Transverse colon (tissue), 4 donors: ENCODE results near the gene ZNF283. TPM values are rescaled to one million over a fixed set of nuclear protein-coding genes. Genes with fewer than 3 reads are reported as not detected.
"Not testable (repeated sequence)": the region's sequence is repeated elsewhere in the genome, so short reads cannot be mapped to it uniquely, and the experiment has no call there.

Source experiments
- DNase-seq: peaks from one replicate; pipeline ENCODE4 v3.0.0-alpha.2; 2019
- H3K27ac ChIP-seq, 4 donors: fragments of 200-600 bp; sonication (generic); 2 replicates each; pipeline ENCODE4 v1.5.1; 2016 to 2018; ENCODE audit warnings: inconsistent platforms in 4 of 4
- H3K27me3 ChIP-seq: fragments of 200-600 bp; sonication (generic); 2 replicates; pipeline ENCODE4 v1.5.1; 2017; ENCODE audit warnings: inconsistent platforms
- H3K36me3 ChIP-seq, 4 donors: fragments of 200-600 bp; sonication (generic); 2 replicates each; pipeline ENCODE4 v1.5.1; 2017 to 2019; ENCODE audit warnings: inconsistent platforms in 4 of 4
- H3K4me1 ChIP-seq, 4 donors: fragments of 200-600 bp; sonication (generic); 2 replicates each; pipeline ENCODE4 v1.5.1; 2017 to 2020; ENCODE audit warnings: inconsistent platforms in 4 of 4
- H3K4me3 ChIP-seq, 4 donors: fragments of 200-600 bp; sonication (generic); 1 replicate in 1 of 4; 2 replicates in 3 of 4; pipeline versions ENCODE4 v1.5.1 to v1.6.1; 2017 to 2019; ENCODE audit warnings: inconsistent platforms in 4 of 4
- H3K9me3 ChIP-seq, 2 donors: fragments of 200-600 bp; sonication (generic); 2 replicates each; pipeline ENCODE4 v1.5.1; 2017 to 2019; ENCODE audit warnings: inconsistent platforms in 2 of 2
- EP300 ChIP-seq: sonication (generic); formaldehyde crosslinking; IDR thresholded peaks from one replicate; pipeline ENCODE4 v1.6.1; 2017; ENCODE audit warnings: antibody characterized with exemption, low read depth
- POLR2A ChIP-seq: fragments of 450-650 bp; IDR thresholded peaks from one replicate; pipeline ENCODE4 v1.6.1; 2016; ENCODE audit warnings: antibody characterized with exemption, mild to moderate bottlenecking, moderate library complexity
- POLR2AphosphoS5 ChIP-seq, 3 donors: sonication (generic); formaldehyde crosslinking; IDR thresholded peaks; one replicate each; pipeline ENCODE4 v1.6.1; 2016; ENCODE audit warnings: antibody characterized with exemption in 3 of 3
- WGBS, 2 donors: methylation state at CpG; one replicate each; pipeline ENCODE4 v1.1.5; 2018; ENCODE audit warnings: low coverage in 1 of 2; 5-methylcytosine and 5-hydroxymethylcytosine counted together
- in situ Hi-C, 4 donors: fragments of 200-750 bp; cut with MboI; loops; one replicate each; pipeline versions ENCODE4 v1.15.0 to v1.15.1; 2017; ENCODE audit warnings: low sequenced_read_pairs in 3 of 4, low pct_ligation_motif_present in 1 of 4, low pct_unique_long_range_greater_than_20kb in 1 of 4
- intact Hi-C: fragments of 100-400 bp; cut with DNase I; formaldehyde crosslinking; loops from one replicate; pipeline ENCODE4 v1.15.1; 2023; ENCODE audit warnings: low total_unique reads
- total RNA-seq, 4 donors: library from RNA; depleted of rRNA; stranded (reverse); fragments of >200 nt; gene quantifications; one replicate each; pipeline ENCODE4 v1.1.0, GENCODE V29; 2016
- TF ChIP-seq, protein P1 (sequence below), 5 experiments: fragments of 200-600 bp in 3 of 5; fragments of 450-650 bp in 2 of 5; sonication (generic) in 3 of 5; IDR thresholded peaks; 1 replicate in 2 of 5; 2 replicates in 3 of 5; pipeline ENCODE4 v1.5.1; 2016 to 2017; ENCODE audit warnings: antibody characterized with exemption in 5 of 5, inconsistent platforms in 3 of 5, mild to moderate bottlenecking in 2 of 5, moderate library complexity in 1 of 5

ZNF283 gene
- total RNA-seq, 4 donors from 2014 or later = 10.9 to 168 (median 17.8) TPM

DNA sequence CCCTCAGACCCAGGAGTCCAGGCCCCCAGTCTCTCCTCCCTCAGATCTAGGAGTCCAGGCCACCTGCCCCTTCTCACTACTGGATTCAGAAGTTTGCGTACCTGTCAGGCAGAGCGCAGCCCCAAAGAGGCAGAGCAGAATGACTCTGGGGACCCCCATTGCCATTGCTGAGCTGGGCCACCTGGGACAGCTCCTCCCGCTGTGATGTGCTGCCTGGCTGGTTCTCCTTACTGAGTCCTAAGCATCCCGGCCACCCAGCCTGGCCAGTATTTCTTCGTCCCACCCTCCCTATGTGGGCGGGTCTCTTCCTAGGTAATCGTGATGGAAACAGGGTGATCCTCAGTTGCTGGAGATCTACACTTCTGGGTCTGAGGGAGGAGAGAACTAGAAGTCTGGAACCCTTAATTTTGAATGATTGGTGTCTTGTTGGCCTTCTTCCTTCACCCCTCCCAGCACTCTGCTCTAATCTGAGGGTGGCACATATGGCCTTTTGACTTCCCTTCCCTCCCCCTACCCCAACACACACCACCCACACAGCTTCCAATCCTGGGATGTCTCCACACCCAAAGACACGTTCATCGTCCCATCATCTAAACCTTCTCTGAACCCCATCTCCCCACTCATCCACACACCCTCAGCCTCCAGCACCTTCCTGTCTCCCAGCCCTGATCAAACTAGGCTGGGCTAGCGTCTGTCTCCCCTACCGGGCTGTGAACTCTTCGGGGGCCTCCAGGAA, 24.7 kb upstream of the ZNF283 start, which contains the start of gene LYPD5:
Gene LYPD5 (minus strand): TSS at position 232 of the 736 bp plus-strand sequence. CDS start 67 bp downstream, at position 165.
- TF ChIP-seq POLR2A = no peak
- no peak for TF ChIP-seq EP300
- TF ChIP-seq, protein P1, sequence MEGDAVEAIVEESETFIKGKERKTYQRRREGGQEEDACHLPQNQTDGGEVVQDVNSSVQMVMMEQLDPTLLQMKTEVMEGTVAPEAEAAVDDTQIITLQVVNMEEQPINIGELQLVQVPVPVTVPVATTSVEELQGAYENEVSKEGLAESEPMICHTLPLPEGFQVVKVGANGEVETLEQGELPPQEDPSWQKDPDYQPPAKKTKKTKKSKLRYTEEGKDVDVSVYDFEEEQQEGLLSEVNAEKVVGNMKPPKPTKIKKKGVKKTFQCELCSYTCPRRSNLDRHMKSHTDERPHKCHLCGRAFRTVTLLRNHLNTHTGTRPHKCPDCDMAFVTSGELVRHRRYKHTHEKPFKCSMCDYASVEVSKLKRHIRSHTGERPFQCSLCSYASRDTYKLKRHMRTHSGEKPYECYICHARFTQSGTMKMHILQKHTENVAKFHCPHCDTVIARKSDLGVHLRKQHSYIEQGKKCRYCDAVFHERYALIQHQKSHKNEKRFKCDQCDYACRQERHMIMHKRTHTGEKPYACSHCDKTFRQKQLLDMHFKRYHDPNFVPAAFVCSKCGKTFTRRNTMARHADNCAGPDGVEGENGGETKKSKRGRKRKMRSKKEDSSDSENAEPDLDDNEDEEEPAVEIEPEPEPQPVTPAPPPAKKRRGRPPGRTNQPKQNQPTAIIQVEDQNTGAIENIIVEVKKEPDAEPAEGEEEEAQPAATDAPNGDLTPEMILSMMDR (IDR thresholded peaks at IDR 0.05) = no peak
- intact Hi-C loops (no loop called here), in situ Hi-C loops (loop anchor here in 1 of 4 donors (25.0 kb wide), 1 partner anchor 365 kb away; no protein-coding TSS in a partner anchor)
- Histone ChIP-seq H3K36me3 (no peaks in the 10 kb centered on the region), H3K9me3 (no peaks in the 10 kb centered on the region), H3K27me3 (no peaks in the 10 kb centered on the region), H3K4me1 (peaks cover 0 to 16% (median 14%) of the 10 kb centered on the region in 4 donors), H3K27ac (no peak within 1 kb of the TSS), H3K4me3 (no peak within 1 kb of the TSS)
- 31 to 77% methylated on average over 5 to 10 of the region's 12 CpGs for WGBS, 2 donors
- no peak for DNase-seq

DNA sequence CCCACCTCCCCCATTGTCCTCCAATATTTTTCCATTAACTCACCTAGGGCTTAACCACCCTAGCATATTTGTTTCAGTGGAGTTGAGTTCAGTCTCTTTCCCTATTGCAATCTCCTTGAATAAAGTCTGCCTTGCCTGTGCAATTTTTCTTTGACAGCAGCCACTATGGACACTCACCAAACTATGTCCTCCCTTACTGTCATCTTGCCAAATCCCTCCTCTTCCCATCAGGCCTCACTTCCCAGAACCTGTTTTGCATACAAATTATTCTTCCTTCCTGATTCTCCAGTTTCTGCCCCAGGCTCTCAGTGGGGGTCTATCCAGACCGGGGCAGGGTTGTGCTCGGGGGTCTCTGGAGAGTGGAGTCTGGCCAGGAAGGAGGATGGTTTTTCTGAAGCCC, 22.7 kb upstream of the ZNF283 start:
- WGBS, 2 donors = 36% methylated on average over 2 of the region's 2 CpGs; no CpG with 5 or more reads in 1 of the 2 donors
- DNase-seq = no peak
- Histone ChIP-seq H3K36me3 (no peaks in the 10 kb centered on the region), H3K4me1 (peaks cover 0 to 6% (median 3%) of the 10 kb centered on the region in 4 donors), H3K27ac (no peak overlapping the region), H3K27me3 (no peaks in the 10 kb centered on the region), H3K4me3 (no peak overlapping the region), H3K9me3 (no peaks in the 10 kb centered on the region)
- intact Hi-C loops = no loop called here
- in situ Hi-C loops = loop anchor here in 1 of 4 donors (25.0 kb wide), 1 partner anchor 367 kb away; no protein-coding TSS in a partner anchor
- TF ChIP-seq POLR2A = no peak
- TF ChIP-seq EP300 = no peak
- no peak for TF ChIP-seq POLR2AphosphoS5 (IDR thresholded peaks at IDR 0.05)
- TF ChIP-seq, protein P1 (IDR thresholded peaks at IDR 0.05) = no peak

DNA sequence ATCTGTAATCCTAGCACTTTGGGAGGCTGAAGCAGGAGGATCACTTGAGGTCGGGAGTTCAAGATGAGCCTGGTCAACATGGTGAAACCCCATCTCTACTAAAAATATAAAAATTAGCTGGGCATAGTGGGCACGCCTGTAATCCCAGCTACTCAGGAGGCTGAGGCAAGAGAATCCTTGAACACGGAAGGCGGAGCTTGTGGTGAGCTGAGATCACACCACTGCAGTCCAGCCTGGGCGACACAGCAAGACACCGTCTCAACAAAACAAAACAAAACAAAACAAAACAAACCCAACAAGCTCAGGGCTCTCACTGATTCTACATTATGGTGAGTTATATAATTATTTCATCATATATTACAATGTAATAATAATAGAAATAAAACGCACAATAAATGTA, 20.7 kb upstream of the ZNF283 start:
- in situ Hi-C loops = loop anchor here in 1 of 4 donors (25.0 kb wide), 1 partner anchor 369 kb away; no protein-coding TSS in a partner anchor
- H3K4me3 ChIP-seq, H3K27me3 ChIP-seq, H3K36me3 ChIP-seq, intact Hi-C loops, H3K27ac ChIP-seq, DNase-seq, H3K9me3 ChIP-seq, H3K4me1 ChIP-seq: not testable (repeated sequence)
- 71 to 88% methylated on average over 1 to 7 of the region's 7 CpGs for WGBS, 2 donors

DNA sequence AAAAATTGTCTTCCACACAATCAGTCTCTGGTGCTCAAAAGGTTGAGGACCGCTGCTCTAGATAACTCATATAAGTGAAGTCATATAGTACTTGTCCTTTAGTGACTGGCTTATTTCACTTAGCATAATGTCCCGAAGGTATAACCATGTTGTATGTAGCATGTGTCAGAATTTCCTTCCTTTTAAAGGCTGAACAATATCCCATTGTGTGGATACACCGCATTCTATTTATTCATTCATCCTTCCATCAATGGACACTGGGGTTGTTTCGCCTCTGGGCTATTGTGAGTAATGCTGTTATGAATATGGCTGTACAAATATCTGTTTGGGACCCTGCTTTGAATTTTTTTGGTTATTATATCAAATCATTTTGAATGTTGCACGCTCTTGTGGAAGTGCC, 20.3 kb upstream of the ZNF283 start:
- H3K4me1 ChIP-seq = no peaks in the 10 kb centered on the region
- intact Hi-C loops (no loop called here), in situ Hi-C loops (loop anchor here in 1 of 4 donors (25.0 kb wide), 1 partner anchor 370 kb away; no protein-coding TSS in a partner anchor)
- WGBS, 2 donors = 66 to 73% methylated on average over 5 of the region's 5 CpGs
- no peaks in the 10 kb centered on the region for H3K36me3 ChIP-seq
- H3K4me3 ChIP-seq = no peak overlapping the region
- H3K9me3 ChIP-seq = no peaks in the 10 kb centered on the region
- no peak for TF ChIP-seq POLR2AphosphoS5 (IDR thresholded peaks at IDR 0.05)
- TF ChIP-seq, protein P1 (IDR thresholded peaks at IDR 0.05) = no peak
- TF ChIP-seq EP300 = no peak
- TF ChIP-seq POLR2A = no peak
- no peak overlapping the region for H3K27ac ChIP-seq
- no peaks in the 10 kb centered on the region for H3K27me3 ChIP-seq
- DNase-seq = no peak
